Panc1 (cell line): Measurements from ENCODE around the gene EFCC1. TPM values are rescaled to one million over a fixed set of nuclear protein-coding genes. Genes with fewer than 3 reads are reported as not detected.

Source experiments
- ATAC-seq: fragments of 200-7000 bp; cut with Tn5 transposase; 2 replicates; pipeline ENCODE4 v1.9.1; 2020; ENCODE audit warnings: mild to moderate bottlenecking, moderate library complexity
- BruUV-seq: library from RNA; stranded (reverse); fragments of 400-500 nt; replicated peaks from 2 replicates; lab custom pipeline; 2021; lab: Mats Ljungman, UMichigan
- CTCF ChIA-PET: fragments of 300-600 bp; sonication (Branson Sonifier 250); formaldehyde crosslinking; loops from one replicate; lab custom pipeline; 2022; ENCODE audit warnings: antibody characterized with exemption; lab: Charles Lee
- POLR2A ChIA-PET: fragments of 300-600 bp; sonication (Branson Sonifier 250); formaldehyde crosslinking; loops from one replicate; lab custom pipeline; 2022; ENCODE audit warnings: antibody characterized with exemption; lab: Charles Lee
- DNase-seq: peaks from one replicate; pipeline ENCODE4 v3.0.0-alpha.2; 2010; ENCODE audit warnings: low read depth, low spot score
- H3K27ac ChIP-seq: 2 replicates; pipeline ENCODE4 v1.5.1; 2011; ENCODE audit warnings: mild to moderate bottlenecking, low read length, inconsistent platforms
- H3K27me3 ChIP-seq: fragments of 200-500 bp; sonication (Bioruptor generic); 2 replicates; pipeline ENCODE4 v1.6.0; 2014; ENCODE audit warnings: low read length, inconsistent platforms; ENCODE audit not compliant: control insufficient read depth, insufficient read depth
- H3K36me3 ChIP-seq: fragments of 200-500 bp; sonication (Bioruptor generic); 2 replicates; pipeline ENCODE4 v1.5.1; 2014; ENCODE audit warnings: inconsistent platforms, mild to moderate bottlenecking, low read length, moderate library complexity; ENCODE audit not compliant: control insufficient read depth, insufficient read depth
- H3K4me1 ChIP-seq: 2 replicates; pipeline ENCODE4 v1.5.1; 2011; ENCODE audit warnings: inconsistent platforms, mild to moderate bottlenecking, low read length, moderate library complexity; ENCODE audit not compliant: control insufficient read depth, insufficient read depth
- H3K4me3 ChIP-seq, 2 experiments: 2 replicates each; pipeline ENCODE4 v1.5.1; 2011 to 2012; ENCODE audit warnings: low read depth in 2 of 2, low read length in 2 of 2, mild to moderate bottlenecking in 2 of 2, inconsistent platforms in 1 of 2, moderate library complexity in 1 of 2
- H3K9me3 ChIP-seq: fragments of 200-500 bp; sonication (Bioruptor generic); 2 replicates; pipeline ENCODE4 v1.5.1; 2014; ENCODE audit warnings: low read depth, mild to moderate bottlenecking, inconsistent platforms, low read length, moderate library complexity; ENCODE audit not compliant: control insufficient read depth, insufficient read depth
- POLR2AphosphoS5 ChIP-seq: IDR thresholded peaks from 2 replicates; pipeline ENCODE4 v1.6.1; 2012; ENCODE audit warnings: mild to moderate bottlenecking, low read depth, low read length, moderate library complexity
- SIN3A ChIP-seq: IDR thresholded peaks from 2 replicates; pipeline ENCODE4 v1.6.1; 2012; ENCODE audit warnings: low read depth, mild to moderate bottlenecking, low read length, moderate library complexity, borderline replicate concordance; ENCODE audit not compliant: insufficient read depth
- TCF7L2 ChIP-seq: IDR thresholded peaks from 2 replicates; pipeline ENCODE4 v1.6.1; 2011; ENCODE audit warnings: mild to moderate bottlenecking, low read depth, low read length, inconsistent platforms
- in situ Hi-C: cut with HindIII; loops from 2 replicates; pipeline ENCODE4 v1.10.0; 2016; ENCODE audit warnings: low sequenced_read_pairs, low pct_unique_long_range_greater_than_20kb
- intact Hi-C: fragments of 100-400 bp; cut with micrococcal nuclease; formaldehyde crosslinking; loops from one replicate; pipeline ENCODE4 v1.10.0; 2022; ENCODE audit not compliant: unreplicated experiment
- total RNA-seq: library from RNA; stranded (reverse); gene quantifications from one replicate; pipeline ENCODE4 v1.2.1, GENCODE V29; 2021; ENCODE audit not compliant: unreplicated experiment
- TF ChIP-seq, protein P1 (sequence below), 2 experiments: IDR thresholded peaks; 2 replicates each; pipeline ENCODE4 v1.6.1; 2011 to 2012; ENCODE audit warnings: low read depth in 2 of 2, control low read depth in 1 of 2, low read length in 1 of 2, mild to moderate bottlenecking in 1 of 2, moderate library complexity in 1 of 2; ENCODE audit not compliant: insufficient read depth in 1 of 2
- TF ChIP-seq, protein P2 (sequence below): fragments of 450-650 bp; IDR thresholded peaks from 2 replicates; pipeline ENCODE4 v1.5.1; 2017; ENCODE audit warnings: mild to moderate bottlenecking

Gene EFCC1
- total RNA-seq, 1 experiment from 2014 or later = 0.15 TPM

DNA sequence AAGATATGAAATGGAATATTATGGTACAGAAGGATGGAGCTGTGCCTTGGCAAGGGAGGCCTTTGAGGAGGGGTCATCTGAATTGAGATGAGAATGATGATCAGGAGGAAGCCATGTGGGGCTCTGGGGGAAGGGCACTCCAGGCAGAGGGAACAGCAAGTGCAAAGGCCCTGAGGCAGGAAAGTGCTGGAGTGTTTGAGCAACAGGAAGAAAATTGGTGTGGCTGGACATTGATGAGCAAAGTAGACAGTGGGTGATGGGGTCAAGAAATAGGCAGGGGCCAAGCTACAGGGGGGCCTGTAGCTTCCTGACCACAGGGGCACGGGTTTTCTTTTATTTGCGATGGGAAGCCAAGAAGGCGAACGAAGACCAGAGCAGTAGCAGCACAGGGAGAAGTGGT lies 56.1 kb downstream of the EFCC1 start:
- POLR2A ChIA-PET = no interaction called here
- H3K27ac ChIP-seq = no peak overlapping the region
- ATAC-seq (no peak), DNase-seq (no peak)
- H3K4me1 ChIP-seq = peaks cover 39% of the 10 kb centered on the region
- in situ Hi-C loops (no loop called here), intact Hi-C loops (no loop called here)
- no TSS peak for BruUV-seq
- H3K4me3 ChIP-seq = no peak overlapping the region
- H3K9me3 ChIP-seq = no peaks in the 10 kb centered on the region
- no peak for TF ChIP-seq POLR2AphosphoS5
- TF ChIP-seq, protein P1, sequence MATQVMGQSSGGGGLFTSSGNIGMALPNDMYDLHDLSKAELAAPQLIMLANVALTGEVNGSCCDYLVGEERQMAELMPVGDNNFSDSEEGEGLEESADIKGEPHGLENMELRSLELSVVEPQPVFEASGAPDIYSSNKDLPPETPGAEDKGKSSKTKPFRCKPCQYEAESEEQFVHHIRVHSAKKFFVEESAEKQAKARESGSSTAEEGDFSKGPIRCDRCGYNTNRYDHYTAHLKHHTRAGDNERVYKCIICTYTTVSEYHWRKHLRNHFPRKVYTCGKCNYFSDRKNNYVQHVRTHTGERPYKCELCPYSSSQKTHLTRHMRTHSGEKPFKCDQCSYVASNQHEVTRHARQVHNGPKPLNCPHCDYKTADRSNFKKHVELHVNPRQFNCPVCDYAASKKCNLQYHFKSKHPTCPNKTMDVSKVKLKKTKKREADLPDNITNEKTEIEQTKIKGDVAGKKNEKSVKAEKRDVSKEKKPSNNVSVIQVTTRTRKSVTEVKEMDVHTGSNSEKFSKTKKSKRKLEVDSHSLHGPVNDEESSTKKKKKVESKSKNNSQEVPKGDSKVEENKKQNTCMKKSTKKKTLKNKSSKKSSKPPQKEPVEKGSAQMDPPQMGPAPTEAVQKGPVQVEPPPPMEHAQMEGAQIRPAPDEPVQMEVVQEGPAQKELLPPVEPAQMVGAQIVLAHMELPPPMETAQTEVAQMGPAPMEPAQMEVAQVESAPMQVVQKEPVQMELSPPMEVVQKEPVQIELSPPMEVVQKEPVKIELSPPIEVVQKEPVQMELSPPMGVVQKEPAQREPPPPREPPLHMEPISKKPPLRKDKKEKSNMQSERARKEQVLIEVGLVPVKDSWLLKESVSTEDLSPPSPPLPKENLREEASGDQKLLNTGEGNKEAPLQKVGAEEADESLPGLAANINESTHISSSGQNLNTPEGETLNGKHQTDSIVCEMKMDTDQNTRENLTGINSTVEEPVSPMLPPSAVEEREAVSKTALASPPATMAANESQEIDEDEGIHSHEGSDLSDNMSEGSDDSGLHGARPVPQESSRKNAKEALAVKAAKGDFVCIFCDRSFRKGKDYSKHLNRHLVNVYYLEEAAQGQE (IDR thresholded peaks at IDR 0.05; ENCODE audit: insufficient read depth in 1 of 2, low read depth in 2 of 2, low read length in 1 of 2) = no peak
- TF ChIP-seq, protein P2, sequence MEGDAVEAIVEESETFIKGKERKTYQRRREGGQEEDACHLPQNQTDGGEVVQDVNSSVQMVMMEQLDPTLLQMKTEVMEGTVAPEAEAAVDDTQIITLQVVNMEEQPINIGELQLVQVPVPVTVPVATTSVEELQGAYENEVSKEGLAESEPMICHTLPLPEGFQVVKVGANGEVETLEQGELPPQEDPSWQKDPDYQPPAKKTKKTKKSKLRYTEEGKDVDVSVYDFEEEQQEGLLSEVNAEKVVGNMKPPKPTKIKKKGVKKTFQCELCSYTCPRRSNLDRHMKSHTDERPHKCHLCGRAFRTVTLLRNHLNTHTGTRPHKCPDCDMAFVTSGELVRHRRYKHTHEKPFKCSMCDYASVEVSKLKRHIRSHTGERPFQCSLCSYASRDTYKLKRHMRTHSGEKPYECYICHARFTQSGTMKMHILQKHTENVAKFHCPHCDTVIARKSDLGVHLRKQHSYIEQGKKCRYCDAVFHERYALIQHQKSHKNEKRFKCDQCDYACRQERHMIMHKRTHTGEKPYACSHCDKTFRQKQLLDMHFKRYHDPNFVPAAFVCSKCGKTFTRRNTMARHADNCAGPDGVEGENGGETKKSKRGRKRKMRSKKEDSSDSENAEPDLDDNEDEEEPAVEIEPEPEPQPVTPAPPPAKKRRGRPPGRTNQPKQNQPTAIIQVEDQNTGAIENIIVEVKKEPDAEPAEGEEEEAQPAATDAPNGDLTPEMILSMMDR = no peak
- TF ChIP-seq TCF7L2 = no peak
- no peaks in the 10 kb centered on the region for H3K36me3 ChIP-seq
- no peaks in the 10 kb centered on the region for H3K27me3 ChIP-seq
- CTCF ChIA-PET = no interaction called here

DNA sequence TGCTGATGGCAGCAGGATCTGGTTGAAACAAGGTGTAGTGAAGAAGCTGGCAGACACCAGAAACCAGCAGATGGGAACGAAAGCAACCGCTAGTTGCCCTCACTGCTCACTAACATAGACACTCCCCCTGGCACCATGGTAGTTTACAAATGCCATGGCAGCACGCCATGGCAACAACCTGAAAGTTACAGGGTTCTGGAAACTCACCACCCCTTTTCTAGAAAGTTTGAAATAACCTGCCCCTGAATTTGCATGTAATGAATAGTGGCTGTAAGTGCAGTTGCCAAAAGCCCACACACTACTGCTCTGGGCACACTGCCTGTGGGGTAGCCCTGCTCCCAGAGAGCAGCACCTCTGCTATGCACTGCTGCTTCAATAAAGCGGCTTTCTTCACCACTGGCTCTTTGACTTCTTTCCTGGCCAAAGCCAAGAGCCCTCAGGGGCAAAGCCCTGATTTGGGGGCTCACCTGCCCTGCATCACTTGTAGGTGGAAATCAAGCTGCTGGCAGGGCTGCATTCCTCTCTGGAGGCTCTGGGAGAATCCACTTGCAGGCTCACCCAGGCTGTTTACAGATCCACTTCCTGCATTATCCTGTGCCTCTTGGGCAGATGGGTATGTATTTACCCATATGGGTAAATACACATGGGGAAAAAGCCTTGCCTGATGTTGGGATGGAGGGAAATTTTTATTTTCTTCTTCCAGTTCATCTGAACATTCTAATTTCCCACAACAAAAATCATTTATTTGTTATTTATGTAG lies 57.5 kb downstream of the EFCC1 start:
- in situ Hi-C loops = no loop called here
- H3K9me3 ChIP-seq = no peaks in the 10 kb centered on the region
- BruUV-seq = no TSS peak
- ATAC-seq (no peak), DNase-seq (no peak)
- no peaks in the 10 kb centered on the region for H3K36me3 ChIP-seq
- POLR2A ChIA-PET = no interaction called here
- H3K27ac ChIP-seq = no peak overlapping the region
- H3K4me1 ChIP-seq = peaks cover 29% of the 10 kb centered on the region
- intact Hi-C loops = no loop called here
- CTCF ChIA-PET = no interaction called here
- no peak overlapping the region for H3K4me3 ChIP-seq
- no peaks in the 10 kb centered on the region for H3K27me3 ChIP-seq
- TF ChIP-seq TCF7L2 (no peak), SIN3A (no peak), POLR2AphosphoS5 (no peak)
- TF ChIP-seq, protein P2 = no peak
- TF ChIP-seq, protein P1 (IDR thresholded peaks at IDR 0.05; ENCODE audit: insufficient read depth in 1 of 2, low read depth in 2 of 2, low read length in 1 of 2) = no peak
